Measurements from ENCODE around the gene IRF4.

GRCh38 chr6:384898-385297 lies 6.7 kb upstream of the IRF4 start:
- TF ChIP-seq ELF4 (IDR thresholded peaks at IDR 0.05) (no peak), PKNOX1 (IDR thresholded peaks at IDR 0.05) (no peak), SP1 (IDR thresholded peaks at IDR 0.05) (no peak), TARDBP (IDR thresholded peaks at IDR 0.05) (no peak), NFRKB (IDR thresholded peaks at IDR 0.05) (no peak), FOXK2 (IDR thresholded peaks at IDR 0.05) (no peak), ZNF384 (IDR thresholded peaks at IDR 0.05) (no peak), FOXA1 (IDR thresholded peaks at IDR 0.05) (no peak)

Data from HEK293T (cell line).